Right renal pelvis (tissue), 4 donors: ENCODE results near the gene TTC33. TPM values are rescaled to one million over a fixed set of nuclear protein-coding genes. Genes with fewer than 3 reads are reported as not detected.
"Not testable (repeated sequence)": the region's sequence is repeated elsewhere in the genome, so short reads cannot be mapped to it uniquely, and the experiment has no call there.

ENCODE experiments used
- DNase-seq, 4 donors: peaks; one replicate each; pipeline ENCODE4 v3.0.0-alpha.2; 2013; ENCODE audit warnings: low read depth in 4 of 4, low spot score in 3 of 4, missing footprints in 1 of 4
- polyA plus RNA-seq, 4 donors: library from polyadenylated mRNA; unstranded; fragments of 120-200 nt; gene quantifications; one replicate each; pipeline ENCODE4 v1.2.1, GENCODE V29; 2013; ENCODE audit not compliant: insufficient read length in 4 of 4

The TTC33 gene
- polyA plus RNA-seq = 10 to 100 TPM; 29.8 to 38.0 (median 36.3) TPM

GRCh38 chr5:40755407-40756365, at the start of gene TTC33:
TTC33 (minus strand) TSS chr5:40755961; CDS start chr5:40747018, 8,943 bp downstream.
- peak; percentile 83 to 92 (median 90) for DNase-seq

GRCh38 chr5:40801771-40802562, 46.2 kb upstream of the TTC33 start:
- no peak for DNase-seq

GRCh38 chr5:40799258-40799657, 43.5 kb upstream of the TTC33 start:
- DNase-seq = no peak

GRCh38 chr5:40798801-40799210, 43.0 kb upstream of the TTC33 start:
- DNase-seq = peak in 1 of 4 donors; percentile 44

GRCh38 chr5:40798012-40798800, 42.4 kb upstream of the TTC33 start, which contains the start of gene PRKAA1:
PRKAA1 (minus strand) TSS chr5:40798374; CDS start chr5:40798189, 185 bp downstream.
- DNase-seq = peak; percentile 73 to 78 (median 75)

- peak in 3 of 4 donors; percentile 43 to 51 (median 44) for DNase-seq
Observed at GRCh38 chr5:40797273-40798011, 41.7 kb upstream of the TTC33 start.

GRCh38 chr5:40796487-40796889, 40.7 kb upstream of the TTC33 start:
- no peak for DNase-seq

GRCh38 chr5:40794877-40795276, 39.1 kb upstream of the TTC33 start:
- DNase-seq = not testable (repeated sequence)

GRCh38 chr5:40794340-40794739, 38.6 kb upstream of the TTC33 start:
- DNase-seq = not testable (repeated sequence)

- DNase-seq = not testable (repeated sequence)
Observed at GRCh38 chr5:40792691-40793090, 36.9 kb upstream of the TTC33 start.

- DNase-seq = no peak
Observed at GRCh38 chr5:40791715-40792139, 36.0 kb upstream of the TTC33 start.

GRCh38 chr5:40790947-40791593, 35.3 kb upstream of the TTC33 start:
- DNase-seq = no peak

GRCh38 chr5:40788941-40789340, 33.2 kb upstream of the TTC33 start:
- not testable (repeated sequence) for DNase-seq

- DNase-seq = no peak
Observed at GRCh38 chr5:40787986-40788385, 32.2 kb upstream of the TTC33 start.

- DNase-seq = not testable (repeated sequence)
Observed at GRCh38 chr5:40786664-40787063, 30.9 kb upstream of the TTC33 start.

- DNase-seq = no peak
Observed at GRCh38 chr5:40784916-40785315, 29.2 kb upstream of the TTC33 start.

- no peak for DNase-seq
Observed at GRCh38 chr5:40784027-40784653, 28.4 kb upstream of the TTC33 start.

- no peak for DNase-seq
Observed at GRCh38 chr5:40781843-40782409, 26.2 kb upstream of the TTC33 start.
